WTC11 (cell line): ENCODE results near the gene KRT9. TPM values are rescaled to one million over a fixed set of nuclear protein-coding genes. Genes with fewer than 3 reads are reported as not detected.

Experiments
- ATAC-seq: fragments of 200-7000 bp; cut with Tn5 transposase; 2 replicates; pipeline ENCODE4 v1.10.0; 2021; ENCODE audit warnings: mild to moderate bottlenecking, moderate library complexity
- CTCF ChIA-PET: fragments of 300-600 bp; sonication (Branson Sonifier 250); formaldehyde crosslinking; loops from one replicate; lab custom pipeline; 2021; ENCODE audit warnings: antibody characterized with exemption; lab: Charles Lee
- POLR2A ChIA-PET: fragments of 350-600 bp; sonication (Branson Sonifier 250); formaldehyde crosslinking; loops from one replicate; lab custom pipeline; 2021; ENCODE audit warnings: antibody characterized with exemption; lab: Charles Lee
- DNase-seq: peaks from one replicate; pipeline ENCODE4 v3.0.0; 2021; ENCODE audit warnings: low spot score
- H3K27ac Mint-ChIP-seq: 2 replicates; pipeline ENCODE4 v1.8.0; 2021; ENCODE audit warnings: mixed read lengths
- H3K27me3 Mint-ChIP-seq: 2 replicates; pipeline ENCODE4 v1.8.0; 2021; ENCODE audit warnings: low read depth, mild to moderate bottlenecking, moderate library complexity, mixed read lengths
- H3K36me3 Mint-ChIP-seq: 2 replicates; pipeline ENCODE4 v1.8.0; 2021; ENCODE audit warnings: mixed read lengths
- H3K4me1 Mint-ChIP-seq: 2 replicates; pipeline ENCODE4 v1.8.0; 2022; ENCODE audit warnings: mixed read lengths
- H3K4me3 Mint-ChIP-seq: 2 replicates; pipeline ENCODE4 v1.8.0; 2021; ENCODE audit warnings: mild to moderate bottlenecking, moderate library complexity, mixed read lengths
- H3K9me3 Mint-ChIP-seq: 2 replicates; pipeline ENCODE4 v1.8.0; 2021; ENCODE audit warnings: mixed read lengths
- ARID4B ChIP-seq: sonication (generic); formaldehyde crosslinking; IDR thresholded peaks from 2 replicates; pipeline ENCODE4 v1.8.0; 2023; ENCODE audit warnings: missing genetic modification reagents, mild to moderate bottlenecking, borderline replicate concordance
- ATF1 ChIP-seq: sonication (generic); formaldehyde crosslinking; IDR thresholded peaks from 2 replicates; pipeline ENCODE4 v1.8.1; 2023; ENCODE audit warnings: mild to moderate bottlenecking, moderate library complexity, missing genetic modification reagents
- ATF2 ChIP-seq: sonication (generic); formaldehyde crosslinking; IDR thresholded peaks from 2 replicates; pipeline ENCODE4 v1.8.1; 2022; ENCODE audit warnings: low read depth, missing genetic modification reagents, borderline replicate concordance
- ATF6 ChIP-seq: sonication (generic); formaldehyde crosslinking; IDR thresholded peaks from 2 replicates; pipeline ENCODE4 v1.8.1; 2023; ENCODE audit warnings: mild to moderate bottlenecking, missing genetic modification reagents
- CREB1 ChIP-seq: sonication (generic); formaldehyde crosslinking; IDR thresholded peaks from 2 replicates; pipeline ENCODE4 v1.8.0; 2023; ENCODE audit warnings: mild to moderate bottlenecking, missing genetic modification reagents
- E2F4 ChIP-seq: sonication (generic); formaldehyde crosslinking; IDR thresholded peaks from 2 replicates; pipeline ENCODE4 v1.8.1; 2022; ENCODE audit warnings: low read depth, mild to moderate bottlenecking, moderate library complexity, missing genetic modification reagents, borderline replicate concordance
- ERG ChIP-seq: fragments of 250-450 bp; sonication (Bioruptor Pico); IDR thresholded peaks from 2 replicates; pipeline ENCODE4 v1.8.0; 2021; ENCODE audit warnings: mild to moderate bottlenecking
- FOXP1 ChIP-seq: sonication (generic); formaldehyde crosslinking; IDR thresholded peaks from 2 replicates; pipeline ENCODE4 v1.8.0; 2022; ENCODE audit warnings: missing genetic modification reagents, mild to moderate bottlenecking, moderate library complexity, borderline replicate concordance
- GRHL2 ChIP-seq: fragments of 250-450 bp; sonication (Bioruptor Pico); IDR thresholded peaks from 2 replicates; pipeline ENCODE4 v1.8.0; 2022; ENCODE audit warnings: mild to moderate bottlenecking, moderate library complexity; ENCODE audit not compliant: insufficient replicate concordance, severe bottlenecking
- KAT7 ChIP-seq: sonication (generic); formaldehyde crosslinking; IDR thresholded peaks from 2 replicates; pipeline ENCODE4 v1.8.1; 2023; ENCODE audit warnings: missing genetic modification reagents, mild to moderate bottlenecking, borderline replicate concordance
- NFYB ChIP-seq: sonication (generic); formaldehyde crosslinking; conservative IDR thresholded peaks from 2 replicates; pipeline ENCODE4 v1.8.0; 2022; ENCODE audit warnings: low read depth, missing genetic modification reagents
- OVOL2 ChIP-seq: fragments of 250-450 bp; sonication (Bioruptor Pico); IDR thresholded peaks from 2 replicates; pipeline ENCODE4 v1.9.0; 2021; ENCODE audit warnings: mild to moderate bottlenecking, borderline replicate concordance
- RELA ChIP-seq: sonication (generic); formaldehyde crosslinking; IDR thresholded peaks from 2 replicates; pipeline ENCODE4 v1.8.1; 2022; ENCODE audit warnings: missing genetic modification reagents, mild to moderate bottlenecking, borderline replicate concordance
- TCF7 ChIP-seq: sonication (generic); formaldehyde crosslinking; IDR thresholded peaks from 2 replicates; pipeline ENCODE4 v1.8.0; 2022; ENCODE audit warnings: mild to moderate bottlenecking, low read depth, missing genetic modification reagents, moderate library complexity
- TEAD1 ChIP-seq: sonication (generic); formaldehyde crosslinking; IDR thresholded peaks from 2 replicates; pipeline ENCODE4 v1.8.0; 2022; ENCODE audit warnings: mild to moderate bottlenecking, missing genetic modification reagents
- TEAD4 ChIP-seq: sonication (generic); formaldehyde crosslinking; IDR thresholded peaks from 2 replicates; pipeline ENCODE4 v1.8.0; 2022; ENCODE audit warnings: mild to moderate bottlenecking, missing genetic modification reagents
- ZNF219 ChIP-seq: sonication (generic); formaldehyde crosslinking; IDR thresholded peaks from 2 replicates; pipeline ENCODE4 v1.8.0; 2023; ENCODE audit warnings: missing genetic modification reagents, mild to moderate bottlenecking, borderline replicate concordance
- ZNF281 ChIP-seq: sonication (generic); formaldehyde crosslinking; IDR thresholded peaks from 2 replicates; pipeline ENCODE4 v1.8.0; 2023; ENCODE audit warnings: mild to moderate bottlenecking, missing genetic modification reagents
- ZNF317 ChIP-seq: sonication (generic); formaldehyde crosslinking; IDR thresholded peaks from 2 replicates; pipeline ENCODE4 v1.8.1; 2023; ENCODE audit warnings: low read depth, mild to moderate bottlenecking, moderate library complexity, missing genetic modification reagents, borderline replicate concordance
- total RNA-seq: library from RNA; stranded (reverse); gene quantifications from 3 replicates; pipeline ENCODE4 v1.2.3, GENCODE V29; 2021

Gene KRT9
- total RNA-seq, 1 experiment from 2014 or later = not detected

- ATAC-seq (no peak), DNase-seq (no peak)
- Mint-ChIP-seq H3K9me3 (no peaks in the 10 kb centered on the region), H3K4me3 (no peak overlapping the region), H3K36me3 (no peaks in the 10 kb centered on the region), H3K27me3 (no peaks in the 10 kb centered on the region), H3K27ac (peak overlapping the region; percentile 60; the same call in 1 of the 2 replicates), H3K4me1 (peaks cover 13% of the 10 kb centered on the region; the same call in 1 of the 2 replicates)
- ChIA-PET POLR2A (no interaction called here), CTCF (interaction anchor here (0.8 to 2.7 kb wide), 5 partner anchors 9 to 71 kb away, joined by 3 to 17 read pairs (median 4); no protein-coding TSS in a partner anchor)
- TF ChIP-seq ARID4B (no peak), KAT7 (CRISPR knock-in tag) (no peak), ATF2 (CRISPR knock-in tag) (no peak), CREB1 (CRISPR knock-in tag) (no peak), GRHL2 (CRISPR knock-in tag) (no peak), NFYB (CRISPR knock-in tag) (no peak), ZNF219 (CRISPR knock-in tag) (no peak), TCF7 (CRISPR knock-in tag) (no peak), OVOL2 (no peak)
These were observed 47.4 kb upstream of the KRT9 start for GRCh38 chr17:41619036-41619926.

GRCh38 chr17:41618341-41619035 lies 46.6 kb upstream of the KRT9 start:
- ChIA-PET POLR2A (no interaction called here), CTCF (interaction anchor here (0.8 to 2.7 kb wide), 5 partner anchors 30 to 113 kb away, joined by 3 to 17 read pairs (median 4); partner anchors contain the start of gene KRT13)
- ATAC-seq (no peak), DNase-seq (no peak)
- H3K36me3 Mint-ChIP-seq = no peaks in the 10 kb centered on the region
- H3K9me3 Mint-ChIP-seq = no peaks in the 10 kb centered on the region
- H3K4me3 Mint-ChIP-seq = no peak overlapping the region
- no peaks in the 10 kb centered on the region for H3K27me3 Mint-ChIP-seq
- TF ChIP-seq ZNF317 (CRISPR knock-in tag) (no peak), ATF6 (no peak), E2F4 (no peak), TEAD1 (CRISPR knock-in tag) (no peak), ATF1 (CRISPR knock-in tag) (no peak), RELA (CRISPR knock-in tag) (no peak), FOXP1 (CRISPR knock-in tag) (no peak), ERG (CRISPR knock-in tag) (no peak), ZNF281 (CRISPR knock-in tag) (no peak), TEAD4 (no peak)
- peaks cover 13% of the 10 kb centered on the region; the same call in 1 of the 2 replicates for H3K4me1 Mint-ChIP-seq
- no peak overlapping the region for H3K27ac Mint-ChIP-seq
